Forelimb muscle (tissue), 1 donor: ENCODE results near the gene HNRNPA0. TPM values are rescaled to one million over a fixed set of nuclear protein-coding genes. Genes with fewer than 3 reads are reported as not detected.

Experiments used
- DNase-seq: peaks from one replicate; pipeline ENCODE4 v3.0.0-alpha.2; 2013; ENCODE audit warnings: low read depth
- polyA plus RNA-seq: library from polyadenylated mRNA; unstranded; fragments of 120-200 nt; gene quantifications from one replicate; pipeline ENCODE4 v1.2.1, GENCODE V29; 2013; ENCODE audit not compliant: insufficient read length

HNRNPA0 gene
- polyA plus RNA-seq, 1 donor: 29.5 TPM

DNA sequence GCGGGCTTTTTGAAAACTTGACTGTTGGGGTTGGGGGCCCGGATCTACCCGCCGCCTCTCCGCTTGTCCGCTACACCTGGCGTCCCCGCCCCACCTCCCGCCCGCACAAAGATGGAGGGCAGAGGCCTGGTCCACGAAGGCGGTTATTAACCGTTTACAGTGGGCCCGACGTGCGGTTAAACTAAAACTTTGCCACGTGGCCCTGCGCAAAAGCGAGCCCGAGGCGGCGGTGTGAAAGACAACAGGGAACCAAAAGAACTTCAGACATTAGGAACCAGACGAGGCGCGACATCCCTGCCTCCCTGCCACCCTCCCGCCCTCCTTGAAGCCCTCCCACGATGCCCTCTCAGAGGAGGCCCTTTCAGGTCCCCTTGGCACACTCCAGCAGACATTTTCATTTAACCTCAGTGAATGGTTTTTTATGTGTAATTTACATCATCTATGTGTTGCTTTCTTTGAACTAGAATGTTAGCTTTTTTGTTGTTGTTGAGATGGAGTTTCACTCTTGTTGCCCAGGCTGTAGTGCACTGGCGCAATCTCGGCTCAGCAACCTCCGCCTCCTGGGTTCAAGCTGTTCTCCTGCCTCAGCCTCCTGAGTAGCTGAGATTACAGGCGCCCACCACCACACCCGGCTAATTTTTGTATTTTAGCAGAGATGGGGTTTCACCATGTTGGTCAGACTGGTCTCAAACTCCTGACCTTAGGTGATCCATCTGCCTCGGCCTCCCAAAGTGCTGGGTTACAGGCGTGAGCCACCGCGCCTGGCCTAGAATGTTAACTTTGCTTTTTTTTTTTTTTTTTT lies 999 bp upstream of the HNRNPA0 start:
- no peak for DNase-seq

GRCh38 chr5:137753691-137754187 lies 424 bp downstream of the HNRNPA0 start:
- DNase-seq: no peak

DNA sequence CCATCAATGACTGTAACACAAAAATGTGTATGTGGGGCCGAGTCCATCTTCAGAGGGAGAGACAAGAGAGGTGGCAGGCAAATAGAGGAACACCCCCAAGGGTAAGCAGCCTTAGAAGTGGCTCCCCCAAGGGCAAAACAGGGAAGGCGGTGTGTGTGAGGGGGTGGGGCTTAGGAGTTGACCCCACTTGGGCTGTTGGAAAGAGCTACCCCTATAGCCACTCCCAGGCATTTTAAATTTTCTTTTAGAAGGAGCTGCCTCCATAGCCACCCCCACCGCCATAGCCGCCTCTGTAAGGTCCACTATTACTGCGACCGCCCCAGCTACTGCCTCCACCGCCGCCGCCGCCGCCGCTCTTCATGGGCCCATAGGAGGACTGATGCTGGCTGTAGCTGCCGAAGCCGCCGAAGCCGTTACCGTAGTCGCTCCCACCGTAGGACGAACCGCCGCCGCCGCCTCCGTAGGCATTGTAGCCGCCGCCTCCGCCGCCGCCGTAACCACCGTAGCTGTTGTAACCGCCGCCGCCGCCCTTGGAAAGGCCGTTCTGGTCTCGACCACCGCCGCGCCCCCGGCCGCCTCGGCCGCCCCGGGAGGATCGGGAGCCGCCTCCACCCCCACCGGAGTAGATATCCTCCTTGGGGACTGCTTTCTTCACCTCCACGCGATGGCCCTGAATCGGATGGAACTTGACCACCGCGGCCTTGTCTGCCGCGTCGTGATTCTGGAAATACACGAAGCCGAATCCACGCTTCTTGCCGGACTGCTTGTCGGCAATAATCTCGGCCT lies 1.1 kb downstream of the HNRNPA0 start:
- DNase-seq: no peak

- no peak for DNase-seq
These were observed 2.2 kb downstream of the HNRNPA0 start for GRCh38 chr5:137751869-137752491.

DNA sequence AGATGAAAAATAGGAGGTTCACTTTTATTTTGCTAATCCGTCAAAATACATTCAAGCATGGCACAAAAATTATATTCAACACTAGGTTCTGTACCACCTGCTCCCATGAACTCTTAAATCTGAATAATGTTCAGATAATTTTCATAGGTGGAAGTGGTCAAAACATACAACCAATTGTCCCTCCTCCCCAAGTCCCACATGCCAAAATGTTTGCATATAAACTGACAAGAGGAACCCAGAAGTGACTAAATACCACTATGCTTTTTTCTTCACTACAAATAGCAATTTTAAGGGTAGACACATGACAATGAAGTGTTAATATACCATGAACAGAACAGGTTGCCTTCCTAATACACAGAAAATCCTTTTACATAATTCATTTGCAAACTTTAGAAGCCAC lies 3.7 kb downstream of the HNRNPA0 start:
- DNase-seq: no peak

- no peak for DNase-seq
These were observed 6.3 kb downstream of the HNRNPA0 start for GRCh38 chr5:137747848-137748247.

DNA sequence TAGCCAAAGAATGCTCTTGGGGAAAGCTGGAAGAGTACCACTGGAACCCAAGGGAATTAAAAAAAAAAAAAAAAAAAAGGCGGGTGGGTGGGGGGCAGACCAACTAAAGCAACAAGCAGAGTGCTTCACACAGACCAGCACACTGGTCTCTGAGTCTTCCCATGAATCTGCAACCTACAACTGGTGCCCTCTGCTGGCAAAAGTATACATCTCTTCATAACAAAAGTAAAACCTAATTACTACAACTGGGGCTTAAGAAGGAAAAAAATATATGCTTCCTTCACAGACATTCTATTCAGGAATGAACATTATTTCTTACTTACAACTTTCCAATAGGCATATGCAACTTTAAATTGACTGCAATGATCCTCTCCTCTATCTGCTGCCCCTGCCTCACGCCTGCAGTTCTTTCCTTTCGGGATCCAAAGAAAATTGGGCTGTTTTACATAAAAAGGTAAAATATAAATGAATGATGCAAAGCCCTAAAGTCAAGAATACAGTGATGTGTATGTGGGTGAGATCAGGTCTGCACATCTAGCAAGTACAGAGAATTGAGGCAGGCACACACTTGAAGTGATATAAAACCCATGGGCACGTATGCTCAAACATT lies 11.0 kb downstream of the HNRNPA0 start:
- DNase-seq: no peak

DNA sequence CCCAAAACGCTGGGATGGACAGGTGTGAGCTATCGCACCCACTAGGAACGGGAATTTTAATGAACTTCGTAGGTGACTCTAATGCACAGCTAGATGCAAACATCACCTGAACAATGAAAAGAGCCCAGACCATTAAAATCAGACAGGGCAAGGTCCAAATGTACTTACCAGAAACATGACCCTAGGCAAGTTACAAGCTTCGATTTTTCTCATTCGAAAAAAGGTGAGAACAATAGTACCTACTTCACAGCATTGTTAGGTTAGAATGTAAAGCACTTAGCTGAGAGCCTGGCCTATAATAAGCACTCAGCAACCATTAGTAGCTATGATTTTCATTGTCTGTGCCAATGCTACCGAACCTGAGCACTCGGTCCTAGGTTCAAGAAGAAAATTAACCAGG lies 12.4 kb downstream of the HNRNPA0 start:
- DNase-seq: no peak

DNA sequence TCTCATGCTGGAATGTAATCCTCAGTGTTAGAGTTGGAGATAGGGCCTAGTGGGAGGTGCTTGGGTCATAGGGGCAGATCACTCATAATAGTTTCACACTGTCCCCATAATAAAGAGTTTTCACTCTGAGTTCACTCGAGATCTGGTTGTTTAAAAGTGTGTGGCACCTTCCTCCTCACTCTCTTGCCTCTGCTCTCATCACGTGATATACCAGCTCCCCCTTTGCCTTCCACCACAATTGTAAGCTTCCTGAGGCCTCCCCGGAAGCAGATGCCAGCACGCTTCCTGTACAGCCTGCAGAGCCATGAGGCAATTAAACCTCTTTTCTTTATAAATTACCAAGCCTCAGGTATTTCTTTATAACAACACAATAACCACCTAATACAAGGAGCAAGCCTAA lies 14.4 kb downstream of the HNRNPA0 start:
- no peak for DNase-seq

GRCh38 chr5:137738947-137739346 lies 15.2 kb downstream of the HNRNPA0 start:
- no peak for DNase-seq

DNA sequence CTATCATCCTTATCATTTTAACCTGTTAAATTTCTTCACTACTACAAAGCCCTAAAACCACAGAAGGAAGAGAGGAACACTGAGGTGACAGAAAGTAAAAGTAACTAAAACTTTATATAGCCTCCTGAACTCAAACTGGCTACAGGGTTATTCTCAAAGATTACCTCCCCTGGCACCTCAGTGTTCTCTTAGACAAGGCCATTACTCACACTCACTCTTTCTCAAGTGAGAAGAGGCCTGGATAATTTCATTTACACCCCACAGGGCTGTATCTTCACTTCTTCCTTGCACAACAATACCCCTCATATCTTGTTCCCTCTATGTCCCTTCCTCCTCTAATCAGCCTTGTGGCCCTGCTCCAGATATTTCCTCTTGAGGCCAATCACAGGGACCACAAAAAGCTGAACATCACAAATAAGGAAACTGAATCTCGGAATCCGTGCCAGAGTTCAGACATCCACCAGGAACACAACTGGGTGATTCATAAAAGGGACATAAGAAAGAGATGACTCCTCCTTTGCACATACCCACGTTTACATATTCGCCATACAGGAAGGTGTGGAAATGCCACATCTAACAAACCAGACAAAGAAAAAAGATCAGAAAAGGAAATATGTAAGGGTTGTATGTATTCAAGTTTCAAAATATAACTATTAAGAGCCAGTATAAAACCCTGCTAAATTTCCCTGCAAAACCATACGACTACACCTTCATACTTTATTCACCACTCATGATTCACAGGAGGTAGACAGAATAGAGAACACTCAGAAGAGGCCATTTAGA lies 16.6 kb downstream of the HNRNPA0 start:
- DNase-seq: no peak

- no peak for DNase-seq
These were observed 17.7 kb downstream of the HNRNPA0 start for GRCh38 chr5:137736496-137736895.

DNA sequence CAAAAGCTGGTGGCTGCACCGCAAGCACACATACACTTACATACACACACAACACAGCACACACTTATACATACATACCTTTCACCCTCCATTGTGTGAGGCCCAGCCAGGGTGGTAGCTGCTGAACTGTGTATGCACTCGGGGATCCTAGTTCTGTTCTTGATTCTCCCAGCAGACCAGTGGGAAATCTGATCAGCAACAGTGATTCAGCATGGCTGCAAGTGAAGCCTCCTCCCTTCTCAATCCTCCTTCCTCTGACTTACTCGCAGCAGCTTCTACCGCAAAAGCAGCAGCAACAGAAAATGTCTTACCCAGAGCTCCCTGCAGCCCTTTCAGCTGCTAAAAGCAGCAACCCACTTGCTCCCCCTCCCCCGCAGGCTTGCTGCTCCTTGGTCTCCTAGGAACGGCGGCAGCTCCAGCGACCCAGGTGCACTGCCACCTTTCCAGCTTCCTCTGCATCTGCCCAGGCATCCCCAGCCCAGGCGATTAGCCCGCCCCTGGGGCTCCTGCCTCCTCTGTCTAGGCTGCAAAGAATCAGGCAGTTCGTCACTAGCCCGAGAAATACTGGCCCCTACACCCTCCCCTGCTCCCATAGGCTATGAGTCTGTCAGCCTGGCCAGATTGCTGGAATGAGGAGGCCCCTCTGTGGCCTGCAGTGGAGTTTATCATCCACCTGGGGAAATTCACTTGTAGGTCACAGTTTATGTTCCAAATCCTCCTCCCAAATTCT lies 18.4 kb downstream of the HNRNPA0 start, which contains the start of gene KLHL3:
Gene KLHL3, minus strand, starts transcription at position 535 of the 730 bp plus-strand sequence. Its CDS starts 443 bp downstream, at position 92.
- no peak for DNase-seq

- no peak for DNase-seq
These were observed 19.1 kb downstream of the HNRNPA0 start for GRCh38 chr5:137734962-137735554.

- DNase-seq: no peak
These were observed 19.8 kb downstream of the HNRNPA0 start for GRCh38 chr5:137734331-137734730.

- no peak for DNase-seq
These were observed 20.2 kb downstream of the HNRNPA0 start for GRCh38 chr5:137733922-137734321.

GRCh38 chr5:137733006-137733405 lies 21.2 kb downstream of the HNRNPA0 start:
- no peak for DNase-seq

DNA sequence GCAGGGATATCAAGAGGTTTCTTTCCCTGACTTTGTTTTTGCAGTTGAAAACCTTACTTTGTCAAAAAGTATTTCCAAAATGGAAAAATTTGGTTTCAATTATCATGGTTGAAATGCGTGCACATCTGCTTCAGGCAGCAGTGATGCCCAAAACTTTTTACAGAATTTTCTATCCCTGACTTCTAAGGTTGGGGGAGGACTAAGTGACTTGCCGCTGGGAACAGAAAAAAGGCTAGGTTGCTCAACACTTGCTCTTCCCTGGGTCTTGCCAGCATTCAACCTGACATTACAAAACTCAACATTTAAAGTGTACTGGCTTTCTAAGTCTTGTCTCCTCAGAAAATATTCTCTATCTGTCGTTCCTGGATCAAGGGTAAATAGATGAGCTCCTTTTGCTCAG lies 23.0 kb downstream of the HNRNPA0 start:
- DNase-seq: no peak

DNA sequence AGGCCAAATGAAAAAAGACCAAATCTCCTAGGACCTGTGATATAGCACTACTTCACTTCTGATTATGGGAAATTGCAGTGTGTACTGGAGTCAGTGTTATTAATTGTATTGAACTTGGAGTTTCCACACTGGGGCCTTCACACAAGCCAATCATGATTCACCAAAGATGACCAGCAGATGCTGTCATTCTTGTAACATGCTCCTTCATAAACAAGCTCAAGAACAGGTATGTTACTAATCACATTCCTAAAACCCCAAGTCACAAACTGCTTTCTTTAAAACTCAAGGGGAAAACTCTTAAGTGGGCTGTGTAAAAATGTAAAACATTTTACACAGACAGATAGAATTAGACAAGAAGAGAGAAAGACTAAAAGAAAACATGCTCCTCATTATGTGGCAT lies 23.8 kb downstream of the HNRNPA0 start:
- DNase-seq: no peak

- no peak for DNase-seq
These were observed 26.1 kb downstream of the HNRNPA0 start for GRCh38 chr5:137728048-137728447.
